GM13976 (cell line): ENCODE results near the gene UBE2QL1.

Experiments used
- DNase-seq: peaks from one replicate; pipeline ENCODE4 v3.0.0; 2012; ENCODE audit warnings: low spot score
- CTCF ChIP-seq: IDR thresholded peaks from 2 replicates; pipeline ENCODE4 v1.5.1; 2012; ENCODE audit warnings: borderline replicate concordance, mild to moderate bottlenecking; ENCODE audit not compliant: insufficient read depth; ENCODE audit errors: extremely low read depth, missing control alignments, control extremely low read depth
- in situ Hi-C: fragments of 300-500 bp; cut with MboI; formaldehyde crosslinking; loops from one replicate; pipeline ENCODE4 v1.12.0; 2022; ENCODE audit warnings: low sequenced_read_pairs, mixed read lengths, inconsistent platforms; ENCODE audit not compliant: unreplicated experiment

Gene UBE2QL1

GRCh38 chr5:6541256-6542013 lies 92.8 kb downstream of the UBE2QL1 start:
- no peak for TF ChIP-seq CTCF
- no peak for DNase-seq
- in situ Hi-C loops = loop anchor here (25.0 kb wide), 1 partner anchor 654 kb away; no protein-coding TSS in a partner anchor

- TF ChIP-seq CTCF = no peak
- in situ Hi-C loops = loop anchor here (25.0 kb wide), 1 partner anchor 655 kb away; no protein-coding TSS in a partner anchor
- no peak for DNase-seq
These were observed 94.0 kb downstream of the UBE2QL1 start for GRCh38 chr5:6542421-6543345.

GRCh38 chr5:6543346-6543730 lies 94.7 kb downstream of the UBE2QL1 start:
- DNase-seq = no peak
- no peak for TF ChIP-seq CTCF
- in situ Hi-C loops = loop anchor here (25.0 kb wide), 1 partner anchor 656 kb away; no protein-coding TSS in a partner anchor

- DNase-seq = no peak
- in situ Hi-C loops = loop anchor here (25.0 kb wide), 1 partner anchor 657 kb away; no protein-coding TSS in a partner anchor
- TF ChIP-seq CTCF = no peak
These were observed 95.3 kb downstream of the UBE2QL1 start for GRCh38 chr5:6543830-6544560.
